CD14-positive monocyte (primary cell): ENCODE measurements around the gene LHX6. TPM values are rescaled to one million over a fixed set of nuclear protein-coding genes. Genes with fewer than 3 reads are reported as not detected.
A peak's percentile ranks its signal among the peaks of the same experiment; 100 is the strongest.

Experiments
- DNase-seq, 3 donors: peaks; one replicate each; pipeline ENCODE4 v3.0.0-alpha.2; 2011 to 2022
- H2AFZ ChIP-seq: 2 replicates; pipeline ENCODE4 v1.6.0; 2012; ENCODE audit warnings: mild to moderate bottlenecking, low read depth, low read length, inconsistent platforms; ENCODE audit not compliant: insufficient read depth, poor library complexity, severe bottlenecking
- H3K27ac ChIP-seq, 2 donors: 1 replicate in 1 of 2; 2 replicates in 1 of 2; pipeline ENCODE4 v1.5.1; 2012 to 2013; ENCODE audit warnings: low read length in 2 of 2, control low read depth in 1 of 2, inconsistent platforms in 1 of 2, low read depth in 1 of 2, mild to moderate bottlenecking in 1 of 2
- H3K27me3 ChIP-seq, 2 donors: one replicate each; pipeline versions ENCODE4 v1.6.0 to v1.6.1; 2011 to 2013; ENCODE audit warnings: low read length in 2 of 2; ENCODE audit not compliant: control insufficient read depth in 2 of 2, insufficient read depth in 2 of 2
- H3K36me3 ChIP-seq, 2 donors: replicated peaks in 1 of 2; 1 replicate in 1 of 2; 2 replicates in 1 of 2; pipeline versions ENCODE4 v1.5.1 to v1.6.1; 2012 to 2013; ENCODE audit warnings: low read length in 2 of 2, control low read depth in 1 of 2, inconsistent platforms in 1 of 2, mild to moderate bottlenecking in 1 of 2; ENCODE audit not compliant: insufficient read depth in 2 of 2, control insufficient read depth in 1 of 2
- H3K4me1 ChIP-seq, 2 donors: 1 replicate in 1 of 2; 2 replicates in 1 of 2; pipeline versions ENCODE4 v1.5.1 to v1.6.1; 2012 to 2013; ENCODE audit warnings: low read length in 2 of 2, control low read depth in 1 of 2, inconsistent platforms in 1 of 2, mild to moderate bottlenecking in 1 of 2, moderate library complexity in 1 of 2; ENCODE audit not compliant: insufficient read depth in 2 of 2, control insufficient read depth in 1 of 2
- H3K4me2 ChIP-seq: replicated peaks from 2 replicates; pipeline ENCODE3; 2012; ENCODE audit warnings: low read length, moderate library complexity, mild to moderate bottlenecking; ENCODE audit not compliant: poor library complexity, severe bottlenecking; ENCODE audit errors: extremely low read depth
- H3K4me3 ChIP-seq, 3 experiments: fragments of 200-600 bp in 1 of 3; sonication (generic) in 1 of 3; replicated peaks in 1 of 3; 1 replicate in 2 of 3; 2 replicates in 1 of 3; pipeline ENCODE4 v1.5.1; 2011 to 2013; ENCODE audit warnings: low read length in 3 of 3, mild to moderate bottlenecking in 3 of 3, control low read depth in 2 of 3, low read depth in 2 of 3, inconsistent platforms in 1 of 3, moderate library complexity in 1 of 3
- H3K79me2 ChIP-seq: 2 replicates; pipeline ENCODE4 v1.6.0; 2012; ENCODE audit warnings: mild to moderate bottlenecking, control low read depth, inconsistent platforms, low read length, moderate library complexity; ENCODE audit not compliant: insufficient read depth
- H3K9ac ChIP-seq: 2 replicates; pipeline ENCODE4 v1.6.0; 2017; ENCODE audit warnings: low read length, mild to moderate bottlenecking; ENCODE audit not compliant: insufficient read depth, poor library complexity, severe bottlenecking
- H3K9me3 ChIP-seq, 2 donors: replicated peaks in 1 of 2; 1 replicate in 1 of 2; 2 replicates in 1 of 2; pipeline versions ENCODE4 v1.5.1 to v1.6.1; 2012 to 2013; ENCODE audit warnings: low read length in 2 of 2, control low read depth in 1 of 2; ENCODE audit not compliant: control insufficient read depth in 1 of 2, insufficient read depth in 1 of 2
- H4K20me1 ChIP-seq: 2 replicates; pipeline ENCODE4 v1.6.0; 2012; ENCODE audit warnings: mild to moderate bottlenecking, low read length, control low read depth, moderate library complexity; ENCODE audit not compliant: insufficient read depth
- H3K27ac Mint-ChIP-seq, 7 donors: one replicate each; pipeline ENCODE4 v1.8.0; 2020; ENCODE audit warnings: mild to moderate bottlenecking in 7 of 7, mixed read lengths in 7 of 7, moderate library complexity in 6 of 7, inconsistent platforms in 2 of 7
- H3K27me3 Mint-ChIP-seq, 3 donors: one replicate each; pipeline ENCODE4 v1.8.0; 2021 to 2022; ENCODE audit warnings: low read depth in 3 of 3, mild to moderate bottlenecking in 3 of 3, mixed read lengths in 3 of 3, moderate library complexity in 3 of 3, inconsistent platforms in 1 of 3
- H3K36me3 Mint-ChIP-seq, 2 donors: one replicate each; pipeline ENCODE4 v1.8.0; 2020; ENCODE audit warnings: mixed read lengths in 2 of 2, inconsistent platforms in 1 of 2, mild to moderate bottlenecking in 1 of 2
- H3K4me1 Mint-ChIP-seq: one replicate; pipeline ENCODE4 v1.8.0; 2020; ENCODE audit warnings: mild to moderate bottlenecking, mixed read lengths
- H3K4me3 Mint-ChIP-seq, 2 donors: one replicate each; pipeline ENCODE4 v1.8.0; 2020; ENCODE audit warnings: mild to moderate bottlenecking in 2 of 2, mixed read lengths in 2 of 2, moderate library complexity in 1 of 2
- H3K9me3 Mint-ChIP-seq, 7 donors: one replicate each; pipeline ENCODE4 v1.8.0; 2020 to 2022; ENCODE audit warnings: mixed read lengths in 7 of 7, mild to moderate bottlenecking in 6 of 7, moderate library complexity in 6 of 7, inconsistent platforms in 2 of 7
- CTCF ChIP-seq: fragments of 200-600 bp; IDR thresholded peaks from one replicate; pipeline ENCODE4 v1.8.0; 2022; ENCODE audit warnings: antibody characterized with exemption, mild to moderate bottlenecking
- whole genome bisulfite sequencing: methylation state at CpG from one replicate; pipeline ENCODE4 v1.1.5; 2013; ENCODE audit warnings: missing lambda C conversion rate; ENCODE audit not compliant: insufficient coverage; 5-methylcytosine and 5-hydroxymethylcytosine counted together
- intact Hi-C, 2 donors: fragments of 100-400 bp; cut with micrococcal nuclease; formaldehyde crosslinking; loops; one replicate each; pipeline versions ENCODE4 v1.15.0 to v1.15.1; 2023
- polyA plus RNA-seq, 3 donors: library from polyadenylated mRNA; depleted of rRNA in 1 of 3; unstranded in 2 of 3; stranded (reverse) in 1 of 3; fragments of 300-500 nt in 2 of 3; fragments of >200 nt in 1 of 3; fragmentation: Illumina TruSeq in 2 of 3; gene quantifications; 1 replicate in 2 of 3; 2 replicates in 1 of 3; pipeline ENCODE4 v1.2.3, GENCODE V29; 2012 to 2021

LHX6 gene
- polyA plus RNA-seq, 3 donors, result not detected

GRCh38 chr9:122251351-122251750 is 22.6 kb upstream of the LHX6 start:
- H3K4me3 Mint-ChIP-seq, result no peak overlapping the region
- no peak for DNase-seq
- H3K9me3 Mint-ChIP-seq, result no peaks in the 10 kb centered on the region

DNA sequence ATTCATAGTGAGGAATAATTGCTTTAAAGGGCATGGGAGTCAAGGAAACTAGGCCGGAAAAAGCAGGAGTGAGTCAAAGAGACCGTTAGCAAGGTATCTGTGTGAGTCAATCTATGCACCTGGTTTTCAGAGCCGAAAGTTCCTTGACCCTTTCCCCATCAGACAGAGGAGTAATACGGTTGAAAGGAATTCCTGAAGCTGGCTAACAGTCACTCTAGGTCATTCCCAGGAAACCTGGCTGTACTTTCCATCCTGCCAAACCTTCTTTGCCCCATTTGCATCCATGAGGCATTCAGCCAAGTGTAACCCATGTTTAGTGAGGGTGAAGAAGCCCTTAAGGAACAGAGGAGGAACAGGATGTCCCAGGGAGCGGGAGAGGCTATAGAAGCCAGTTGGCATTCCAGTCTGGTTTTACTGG is 19.7 kb upstream of the LHX6 start:
- Histone ChIP-seq H3K27ac (no peak overlapping the region), H2AFZ (no peak overlapping the region), H3K9ac (no peak overlapping the region), H3K4me1 (no peaks in the 10 kb centered on the region), H3K9me3 (no peaks in the 10 kb centered on the region), H3K4me3 (no peak overlapping the region), H3K4me2 (no peak overlapping the region), H3K27me3 (no peaks in the 10 kb centered on the region), H3K36me3 (peaks cover 92 to 100% of the 10 kb centered on the region in 2 donors), H4K20me1 (peaks cover 26% of the 10 kb centered on the region), H3K79me2 (no peaks in the 10 kb centered on the region)
- TF ChIP-seq CTCF, result no peak
- Mint-ChIP-seq H3K27ac (peak overlapping the region in 1 of 7 donors; percentile 68), H3K36me3 (peaks cover 79 to 91% of the 10 kb centered on the region in 2 donors), H3K27me3 (no peaks in the 10 kb centered on the region), H3K9me3 (no peaks in the 10 kb centered on the region), H3K4me1 (no peaks in the 10 kb centered on the region), H3K4me3 (no peak overlapping the region)
- intact Hi-C loops, result no loop called here
- no peak for DNase-seq
- WGBS, result 97% methylated on average over 4 of the region's 5 CpGs

More at GRCh38 chr9:122251351-122251750, 22.6 kb upstream of the LHX6 start:
- no peaks in the 10 kb centered on the region for H3K27me3 Mint-ChIP-seq
- no peaks in the 10 kb centered on the region for H3K4me1 Mint-ChIP-seq
- H3K36me3 Mint-ChIP-seq, result peaks cover 71 to 86% of the 10 kb centered on the region in 2 donors
- H3K27ac ChIP-seq, result no peak overlapping the region
- no peaks in the 10 kb centered on the region for H3K9me3 ChIP-seq
- H3K4me2 ChIP-seq, result no peak overlapping the region
- no peak overlapping the region for H2AFZ ChIP-seq
- no peak overlapping the region for H3K4me3 ChIP-seq
- TF ChIP-seq CTCF, result no peak
- H4K20me1 ChIP-seq, result peaks cover 39% of the 10 kb centered on the region
- peak overlapping the region in 1 of 7 donors; percentile 54 for H3K27ac Mint-ChIP-seq
- H3K9ac ChIP-seq, result no peak overlapping the region
- 100% methylated on average over 1 of the region's 2 CpGs for WGBS
- H3K36me3 ChIP-seq, result peaks cover 85 to 100% of the 10 kb centered on the region in 2 donors
- H3K4me1 ChIP-seq, result no peaks in the 10 kb centered on the region
- H3K27me3 ChIP-seq, result no peaks in the 10 kb centered on the region
- intact Hi-C loops, result no loop called here
- H3K79me2 ChIP-seq, result peaks cover 5% of the 10 kb centered on the region
